Astrocyte (in vitro differentiated cells and primary cell): ENCODE results near the gene ZNRF1. TPM values are rescaled to one million over a fixed set of nuclear protein-coding genes. Genes with fewer than 3 reads are reported as not detected.

Source experiments
- DNase-seq: peaks from one replicate; pipeline ENCODE4 v3.0.0-alpha.2; 2010; ENCODE audit warnings: low read depth
- FAIRE-seq: peaks from 2 replicates; lab custom pipeline; 2011; peaks lifted over from hg19 to GRCh38; lab: Jason Lieb, UNC
- H2AFZ ChIP-seq: 2 replicates; pipeline ENCODE4 v1.6.0; 2012; ENCODE audit warnings: low read depth, low read length, inconsistent platforms
- H3K27ac ChIP-seq: 2 replicates; pipeline ENCODE4 v1.5.1; 2011; ENCODE audit warnings: low read depth, low read length, inconsistent platforms
- H3K27me3 ChIP-seq: 2 replicates; pipeline ENCODE4 v1.6.0; 2011; ENCODE audit warnings: low read length, inconsistent platforms; ENCODE audit not compliant: insufficient read depth
- H3K36me3 ChIP-seq: 2 replicates; pipeline ENCODE4 v1.5.1; 2011; ENCODE audit warnings: low read length, inconsistent platforms; ENCODE audit not compliant: insufficient read depth
- H3K4me1 ChIP-seq: 2 replicates; pipeline ENCODE4 v1.5.1; 2011; ENCODE audit warnings: low read length, inconsistent platforms; ENCODE audit not compliant: insufficient read depth
- H3K4me2 ChIP-seq: 2 replicates; pipeline ENCODE4 v1.6.0; 2012; ENCODE audit warnings: low read length, inconsistent platforms
- H3K4me3 ChIP-seq: 2 replicates; pipeline ENCODE4 v1.5.1; 2011; ENCODE audit warnings: low read depth, mild to moderate bottlenecking, low read length, inconsistent platforms; ENCODE audit not compliant: insufficient read depth
- H3K79me2 ChIP-seq: 2 replicates; pipeline ENCODE4 v1.6.0; 2012; ENCODE audit warnings: mild to moderate bottlenecking, low read length, inconsistent platforms; ENCODE audit not compliant: insufficient read depth
- H3K9ac ChIP-seq: 2 replicates; pipeline ENCODE4 v1.6.0; 2012; ENCODE audit warnings: mild to moderate bottlenecking, low read length, inconsistent platforms
- H3K9me3 ChIP-seq: 2 replicates; pipeline ENCODE4 v1.5.1; 2012; ENCODE audit warnings: low read depth, mild to moderate bottlenecking, low read length, inconsistent platforms; ENCODE audit not compliant: insufficient read depth
- H4K20me1 ChIP-seq: 2 replicates; pipeline ENCODE4 v1.6.0; 2012; ENCODE audit warnings: low read length, inconsistent platforms; ENCODE audit not compliant: insufficient read depth
- H3K27ac Mint-ChIP-seq: one replicate; pipeline ENCODE4 v1.8.0; 2021; ENCODE audit warnings: mild to moderate bottlenecking, mixed read lengths; ENCODE audit not compliant: unreplicated experiment
- H3K27me3 Mint-ChIP-seq: one replicate; pipeline ENCODE4 v1.8.0; 2021; ENCODE audit warnings: low read depth, mixed read lengths; ENCODE audit not compliant: unreplicated experiment
- H3K36me3 Mint-ChIP-seq: one replicate; pipeline ENCODE4 v1.8.0; 2021; ENCODE audit warnings: low read depth, mixed read lengths; ENCODE audit not compliant: unreplicated experiment
- H3K4me1 Mint-ChIP-seq: one replicate; pipeline ENCODE4 v1.8.0; 2021; ENCODE audit warnings: low read depth, mixed read lengths; ENCODE audit not compliant: unreplicated experiment
- H3K4me3 Mint-ChIP-seq: one replicate; pipeline ENCODE4 v1.8.0; 2021; ENCODE audit warnings: mild to moderate bottlenecking, moderate library complexity, mixed read lengths; ENCODE audit not compliant: unreplicated experiment
- H3K9me3 Mint-ChIP-seq: one replicate; pipeline ENCODE4 v1.8.0; 2021; ENCODE audit warnings: mild to moderate bottlenecking, mixed read lengths; ENCODE audit not compliant: unreplicated experiment
- EZH2 ChIP-seq: IDR thresholded peaks from 2 replicates; pipeline ENCODE4 v1.6.1; 2012; ENCODE audit warnings: mild to moderate bottlenecking, low read length, inconsistent platforms; ENCODE audit not compliant: insufficient read depth
- total RNA-seq: library from RNA; stranded (reverse); gene quantifications from 2 replicates; pipeline ENCODE4 v1.2.1, GENCODE V29; 2021
- TF ChIP-seq, protein P1 (sequence below): IDR thresholded peaks from 2 replicates; pipeline ENCODE4 v1.5.1; 2011; ENCODE audit warnings: low read depth, mild to moderate bottlenecking, inconsistent platforms, low read length, moderate library complexity; ENCODE audit not compliant: insufficient read depth

The ZNRF1 gene
- total RNA-seq, 1 donor from 2014 or later, result 21.9 TPM

DNA sequence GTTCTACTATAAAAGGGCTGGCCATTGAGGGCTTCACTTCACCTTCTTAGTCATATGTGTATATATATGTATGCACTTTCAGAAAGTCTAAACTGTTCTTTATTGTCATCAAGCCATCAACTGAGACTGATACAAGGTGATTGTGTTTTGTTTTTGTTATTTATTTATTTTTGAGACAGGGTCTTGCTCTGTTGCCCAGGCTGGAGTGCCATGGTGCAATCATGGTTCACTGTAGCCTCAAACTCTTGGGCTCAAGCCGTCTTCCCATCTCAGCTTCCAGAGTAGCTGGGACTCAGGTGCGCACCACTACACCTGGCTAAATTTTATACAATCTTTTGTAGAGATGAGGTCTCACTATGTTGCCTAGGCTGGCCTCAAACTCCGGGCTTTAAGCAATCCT, 5.6 kb downstream of the ZNRF1 start:
- H3K36me3 Mint-ChIP-seq, result peaks cover 2% of the 10 kb centered on the region
- no peak overlapping the region for H3K4me3 Mint-ChIP-seq
- FAIRE-seq (no peak), DNase-seq (no peak)
- peaks cover 19% of the 10 kb centered on the region for H3K4me1 ChIP-seq
- H2AFZ ChIP-seq, result no peak overlapping the region
- no peak overlapping the region for H3K27ac Mint-ChIP-seq
- no peak overlapping the region for H3K9ac ChIP-seq
- peaks cover 94% of the 10 kb centered on the region for H4K20me1 ChIP-seq
- no peaks in the 10 kb centered on the region for H3K27me3 Mint-ChIP-seq
- peaks cover 3% of the 10 kb centered on the region for H3K36me3 ChIP-seq
- no peak overlapping the region for H3K4me3 ChIP-seq
- no peaks in the 10 kb centered on the region for H3K9me3 ChIP-seq
- peaks cover 29% of the 10 kb centered on the region for H3K4me1 Mint-ChIP-seq
- H3K27me3 ChIP-seq, result no peaks in the 10 kb centered on the region
- H3K27ac ChIP-seq, result no peak overlapping the region
- TF ChIP-seq EZH2, result no peak
- TF ChIP-seq, protein P1, sequence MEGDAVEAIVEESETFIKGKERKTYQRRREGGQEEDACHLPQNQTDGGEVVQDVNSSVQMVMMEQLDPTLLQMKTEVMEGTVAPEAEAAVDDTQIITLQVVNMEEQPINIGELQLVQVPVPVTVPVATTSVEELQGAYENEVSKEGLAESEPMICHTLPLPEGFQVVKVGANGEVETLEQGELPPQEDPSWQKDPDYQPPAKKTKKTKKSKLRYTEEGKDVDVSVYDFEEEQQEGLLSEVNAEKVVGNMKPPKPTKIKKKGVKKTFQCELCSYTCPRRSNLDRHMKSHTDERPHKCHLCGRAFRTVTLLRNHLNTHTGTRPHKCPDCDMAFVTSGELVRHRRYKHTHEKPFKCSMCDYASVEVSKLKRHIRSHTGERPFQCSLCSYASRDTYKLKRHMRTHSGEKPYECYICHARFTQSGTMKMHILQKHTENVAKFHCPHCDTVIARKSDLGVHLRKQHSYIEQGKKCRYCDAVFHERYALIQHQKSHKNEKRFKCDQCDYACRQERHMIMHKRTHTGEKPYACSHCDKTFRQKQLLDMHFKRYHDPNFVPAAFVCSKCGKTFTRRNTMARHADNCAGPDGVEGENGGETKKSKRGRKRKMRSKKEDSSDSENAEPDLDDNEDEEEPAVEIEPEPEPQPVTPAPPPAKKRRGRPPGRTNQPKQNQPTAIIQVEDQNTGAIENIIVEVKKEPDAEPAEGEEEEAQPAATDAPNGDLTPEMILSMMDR, result no peak
- H3K4me2 ChIP-seq, result no peak overlapping the region
- H3K9me3 Mint-ChIP-seq, result no peaks in the 10 kb centered on the region
- H3K79me2 ChIP-seq, result peaks cover 100% of the 10 kb centered on the region

DNA sequence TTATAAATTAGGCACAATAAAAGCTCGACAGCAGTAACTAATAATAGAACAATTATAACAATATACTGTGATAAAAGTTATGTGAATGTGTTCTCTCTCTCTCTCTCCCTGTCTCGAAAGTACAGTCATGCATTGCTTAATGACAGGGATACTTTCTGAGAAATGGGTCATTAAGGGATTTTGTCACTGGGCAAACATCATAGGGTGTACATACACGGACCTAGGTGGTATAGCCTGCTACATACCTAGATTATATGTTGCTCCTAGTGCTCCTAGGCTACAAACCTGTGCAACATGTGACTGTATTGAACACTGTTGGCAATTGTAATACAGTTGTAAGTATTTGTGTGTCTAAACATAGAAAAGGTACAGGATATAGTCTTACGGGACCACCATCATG, 6.9 kb downstream of the ZNRF1 start:
- no peak overlapping the region for H3K27ac Mint-ChIP-seq
- Histone ChIP-seq H3K27ac (no peak overlapping the region), H3K4me2 (no peak overlapping the region), H3K9me3 (no peaks in the 10 kb centered on the region), H3K79me2 (peaks cover 100% of the 10 kb centered on the region), H3K4me3 (no peak overlapping the region), H2AFZ (no peak overlapping the region), H3K27me3 (no peaks in the 10 kb centered on the region), H3K36me3 (peaks cover 3% of the 10 kb centered on the region), H3K4me1 (peaks cover 10% of the 10 kb centered on the region), H4K20me1 (peaks cover 86% of the 10 kb centered on the region), H3K9ac (no peak overlapping the region)
- H3K36me3 Mint-ChIP-seq, result peaks cover 2% of the 10 kb centered on the region
- FAIRE-seq (no peak), DNase-seq (no peak)
- H3K9me3 Mint-ChIP-seq, result no peaks in the 10 kb centered on the region
- TF ChIP-seq, protein P1, result no peak
- no peak for TF ChIP-seq EZH2
- H3K27me3 Mint-ChIP-seq, result no peaks in the 10 kb centered on the region
- H3K4me3 Mint-ChIP-seq, result no peak overlapping the region
- H3K4me1 Mint-ChIP-seq, result peaks cover 24% of the 10 kb centered on the region

DNA sequence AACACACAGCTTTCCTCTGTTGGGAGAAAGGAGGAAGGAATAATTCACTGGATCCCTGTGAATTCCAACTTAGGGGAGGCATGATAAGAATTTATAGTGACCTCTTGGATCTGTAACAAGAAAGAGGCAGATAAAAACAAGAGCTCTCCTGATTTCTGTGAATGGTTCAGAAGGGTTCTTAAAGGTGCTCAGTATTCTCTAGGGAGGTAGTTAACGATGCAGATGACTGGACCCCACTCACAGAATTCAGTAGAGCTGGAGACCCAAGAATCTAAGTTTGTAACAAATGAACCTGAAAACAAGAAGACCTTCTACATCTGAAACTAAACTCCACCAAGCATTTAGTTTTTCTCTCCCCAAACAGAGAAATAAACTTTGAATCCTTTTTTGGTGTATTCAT, 8.6 kb downstream of the ZNRF1 start:
- peaks cover 25% of the 10 kb centered on the region for H3K4me1 Mint-ChIP-seq
- no peak overlapping the region for H2AFZ ChIP-seq
- H3K27ac ChIP-seq, result no peak overlapping the region
- no peak overlapping the region for H3K4me3 ChIP-seq
- H4K20me1 ChIP-seq, result peaks cover 81% of the 10 kb centered on the region
- no peaks in the 10 kb centered on the region for H3K27me3 ChIP-seq
- H3K9ac ChIP-seq, result no peak overlapping the region
- FAIRE-seq (no peak), DNase-seq (no peak)
- H3K4me2 ChIP-seq, result no peak overlapping the region
- H3K27ac Mint-ChIP-seq, result no peak overlapping the region
- no peak overlapping the region for H3K4me3 Mint-ChIP-seq
- no peaks in the 10 kb centered on the region for H3K9me3 ChIP-seq
- H3K9me3 Mint-ChIP-seq, result no peaks in the 10 kb centered on the region
- peaks cover 3% of the 10 kb centered on the region for H3K36me3 ChIP-seq
- peaks cover 2% of the 10 kb centered on the region for H3K36me3 Mint-ChIP-seq
- H3K27me3 Mint-ChIP-seq, result no peaks in the 10 kb centered on the region
- peaks cover 16% of the 10 kb centered on the region for H3K4me1 ChIP-seq
- H3K79me2 ChIP-seq, result peaks cover 90% of the 10 kb centered on the region
- TF ChIP-seq, protein P1, result no peak
- no peak for TF ChIP-seq EZH2
